Activated CD8-positive, alpha-beta memory T cell treated with anti-CD3 and anti-CD28 coated beads for 48 hours (primary cell): Measurements from ENCODE around the gene JAG2.

ENCODE experiments used
- DNase-seq, 3 experiments: peaks; one replicate each; pipeline ENCODE4 v3.0.0-alpha.2; 2020; ENCODE audit warnings: low read depth in 2 of 3, low spot score in 2 of 3

Gene JAG2

DNA sequence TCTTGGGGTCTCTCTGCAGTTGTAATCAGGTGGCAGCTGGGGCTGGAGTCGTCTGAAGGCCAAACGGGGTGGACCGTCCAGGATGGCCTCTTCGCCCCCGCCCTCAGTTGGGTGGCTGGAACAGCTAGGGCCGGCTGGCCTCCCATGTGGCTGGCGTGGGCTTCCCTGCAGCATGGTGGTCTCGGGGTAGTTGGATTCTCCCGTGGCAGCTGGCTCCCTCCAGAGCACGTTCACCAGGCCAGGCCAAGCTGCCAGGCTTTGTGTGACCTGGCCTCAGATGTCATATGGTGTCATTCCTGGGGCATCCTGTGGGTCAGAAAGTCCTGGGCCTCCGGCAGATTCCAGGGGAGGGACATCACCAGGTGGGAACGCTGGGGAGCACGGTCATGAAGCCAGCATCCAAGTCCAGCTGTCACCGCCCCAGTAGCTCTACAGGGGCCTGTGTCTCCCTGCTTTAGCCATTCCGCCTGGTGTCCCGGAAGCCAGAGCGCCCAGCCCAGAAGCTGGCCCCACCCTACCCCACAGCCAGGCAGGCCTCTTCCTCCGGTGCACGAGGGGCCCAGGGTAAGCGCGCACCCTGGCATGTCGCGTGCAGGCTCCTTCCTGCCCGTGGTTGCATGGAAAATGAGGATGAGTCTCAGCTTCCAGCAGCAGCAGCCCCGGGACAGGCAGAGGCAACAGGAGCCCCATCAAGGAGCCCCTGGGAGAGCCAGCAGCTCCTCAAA, 13.9 kb upstream of the JAG2 start:
- DNase-seq = no peak

GRCh38 chr14:105181549-105182295, 13.1 kb upstream of the JAG2 start:
- DNase-seq = no peak

- DNase-seq = peak in 2 of 3 experiments; percentile 66 to 76
Measured at GRCh38 chr14:105180592-105181548, 12.3 kb upstream of the JAG2 start, which contains the start of gene NUDT14. TSS of gene NUDT14 (minus strand) at chr14:105181312. CDS start at chr14:105181209, 103 bp downstream.

DNA sequence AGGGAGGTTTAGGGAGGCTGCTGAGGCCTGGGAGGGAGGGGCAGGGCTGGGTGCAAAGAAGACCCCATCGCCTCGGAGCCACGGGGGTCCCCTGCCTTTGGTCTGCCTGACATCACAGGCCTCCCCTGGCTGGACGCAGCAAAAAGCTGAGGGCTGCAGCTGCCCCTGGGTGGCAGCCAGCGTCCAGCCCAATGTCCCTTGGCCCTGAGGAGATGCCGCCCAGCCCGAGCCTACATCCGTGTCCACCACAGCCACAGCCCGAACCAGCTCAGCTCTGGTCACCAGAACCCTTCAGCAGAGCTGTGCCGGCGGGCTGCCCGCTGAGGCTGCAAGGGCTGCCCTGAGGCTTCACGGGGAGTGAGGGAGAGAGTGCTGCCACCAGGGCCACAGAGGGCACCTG, 10.6 kb upstream of the JAG2 start:
- no peak for DNase-seq

GRCh38 chr14:105178868-105179140, 10.2 kb upstream of the JAG2 start:
- no peak for DNase-seq

DNA sequence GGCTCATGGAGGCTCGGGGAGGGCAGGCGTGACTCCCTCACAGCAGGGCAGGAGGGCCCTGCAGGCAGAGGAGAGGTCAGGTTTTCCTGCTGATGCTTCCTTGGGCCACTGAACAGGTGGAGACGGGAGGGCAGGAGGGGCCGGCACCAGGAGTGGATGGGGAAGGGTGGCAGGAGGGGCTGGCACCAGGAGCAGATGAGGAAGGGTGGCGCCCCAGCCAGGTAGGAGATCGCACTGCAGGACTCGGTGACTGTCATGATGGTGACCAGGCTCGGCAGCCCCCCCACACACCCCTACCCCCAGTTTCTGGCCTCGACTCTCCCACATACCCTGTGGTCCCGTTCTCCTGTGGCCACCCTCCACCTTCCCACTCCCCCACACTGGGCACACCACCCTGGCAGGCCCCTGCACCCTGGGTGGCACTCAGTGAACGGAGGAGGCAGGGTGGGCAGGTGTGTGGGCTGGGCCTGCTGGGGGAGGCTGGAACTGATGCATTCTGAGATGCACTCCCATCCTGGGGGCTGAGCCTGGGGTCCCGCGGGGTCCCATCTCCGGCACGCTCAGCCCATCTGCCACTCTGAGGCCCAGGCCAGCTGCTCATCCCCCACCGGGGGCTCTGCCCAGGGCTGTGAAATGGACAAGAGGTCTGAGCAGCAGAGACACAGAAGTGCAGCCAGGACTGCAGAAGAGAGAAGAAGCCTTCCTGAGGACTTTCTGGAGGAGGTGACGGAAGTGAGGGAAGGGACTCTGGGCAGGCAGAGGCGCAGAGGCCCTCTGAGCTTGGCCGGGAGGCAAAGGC, 9.7 kb upstream of the JAG2 start:
- no peak for DNase-seq

DNA sequence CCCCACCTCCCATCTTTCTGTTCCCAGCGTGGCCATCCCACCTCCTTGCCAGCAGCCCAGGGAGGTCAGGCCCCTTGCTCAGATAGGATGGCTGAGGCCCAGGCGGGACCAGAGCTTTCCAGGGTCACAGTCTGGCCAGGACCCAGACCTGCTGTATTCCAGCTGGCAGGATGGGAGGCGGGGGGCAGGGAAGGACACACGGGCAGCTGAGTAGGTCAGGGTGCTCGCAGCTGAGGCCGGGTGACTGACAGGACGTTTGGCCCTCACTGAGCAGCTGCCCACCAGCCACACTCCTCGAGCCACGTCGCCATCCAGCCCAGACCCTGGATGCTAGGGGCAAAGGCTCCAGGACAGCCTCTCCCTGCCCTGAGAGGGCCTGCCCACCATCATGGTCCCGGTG, 8.5 kb upstream of the JAG2 start:
- no peak for DNase-seq

GRCh38 chr14:105176513-105176912, 7.9 kb upstream of the JAG2 start:
- DNase-seq = no peak

GRCh38 chr14:105173901-105174894, 5.6 kb upstream of the JAG2 start:
- DNase-seq = no peak

GRCh38 chr14:105173145-105173544, 4.6 kb upstream of the JAG2 start:
- no peak for DNase-seq

DNA sequence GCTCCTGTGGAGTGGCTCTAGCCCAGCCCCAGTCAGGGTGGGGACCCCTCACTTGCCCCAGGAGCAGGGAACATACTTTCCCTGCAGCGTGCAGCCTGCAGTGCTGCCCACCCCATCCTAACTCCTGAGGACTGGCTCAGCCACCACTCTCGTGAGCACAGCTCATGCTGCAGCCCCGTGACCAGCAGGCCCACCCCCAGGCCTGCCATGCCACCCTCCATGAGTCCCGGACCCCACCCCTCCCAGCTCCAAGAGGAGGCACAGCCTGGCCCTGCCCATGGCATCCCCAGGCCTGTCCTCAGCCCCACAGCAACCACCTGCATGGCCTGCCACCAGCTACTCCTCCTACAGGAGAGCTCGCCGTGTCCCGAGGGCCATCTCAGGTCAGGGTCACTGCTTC, 3.9 kb upstream of the JAG2 start:
- no peak for DNase-seq

GRCh38 chr14:105171004-105171673, 2.6 kb upstream of the JAG2 start:
- no peak for DNase-seq

DNA sequence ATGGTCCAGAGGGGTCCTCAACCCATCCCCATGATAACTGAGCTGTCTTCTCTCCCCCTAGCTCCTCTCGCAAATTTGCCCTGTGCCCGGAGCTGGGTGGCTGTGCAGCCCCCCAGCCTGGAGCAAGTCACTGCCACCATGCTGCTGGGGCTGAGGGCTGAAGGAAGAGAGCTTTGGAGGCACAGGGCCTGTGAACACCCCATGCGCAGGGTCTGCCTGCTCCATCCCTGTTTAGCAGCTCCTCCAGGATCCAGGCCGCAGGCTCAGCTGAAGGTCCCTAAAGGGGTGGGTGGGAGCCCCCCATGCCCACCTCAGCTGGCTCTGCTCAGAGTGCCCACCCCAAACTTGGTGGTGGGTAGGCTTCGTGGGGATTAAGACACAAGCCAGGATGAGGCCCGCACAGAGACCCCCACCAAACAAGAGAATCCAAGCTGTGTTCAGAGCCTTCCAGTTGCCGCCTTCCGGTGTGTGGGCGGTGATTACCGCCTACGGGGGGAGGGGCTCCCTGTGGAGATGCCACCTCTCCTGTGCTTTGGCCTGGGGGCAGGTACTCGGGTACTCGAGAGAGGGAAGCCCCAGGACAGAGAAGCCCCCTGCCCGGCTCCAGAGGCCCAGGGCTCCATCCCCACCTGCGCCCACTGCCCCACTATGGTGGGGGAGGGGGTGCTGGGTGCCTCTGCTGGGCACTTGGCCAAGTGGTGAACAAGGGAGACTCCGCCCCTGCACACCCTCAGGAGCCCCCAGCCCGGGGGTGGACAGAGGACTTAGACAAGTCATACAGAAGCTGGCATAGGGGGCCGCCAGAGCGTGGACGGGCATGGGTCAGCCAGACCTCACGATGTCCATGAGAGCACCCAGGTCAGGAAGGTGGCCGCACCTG, 1.4 kb upstream of the JAG2 start:
- no peak for DNase-seq

- DNase-seq = no peak
Measured at GRCh38 chr14:105168979-105169507, 467 bp upstream of the JAG2 start.

- no peak for DNase-seq
Measured at GRCh38 chr14:105168093-105168420, 519 bp downstream of the JAG2 start.

DNA sequence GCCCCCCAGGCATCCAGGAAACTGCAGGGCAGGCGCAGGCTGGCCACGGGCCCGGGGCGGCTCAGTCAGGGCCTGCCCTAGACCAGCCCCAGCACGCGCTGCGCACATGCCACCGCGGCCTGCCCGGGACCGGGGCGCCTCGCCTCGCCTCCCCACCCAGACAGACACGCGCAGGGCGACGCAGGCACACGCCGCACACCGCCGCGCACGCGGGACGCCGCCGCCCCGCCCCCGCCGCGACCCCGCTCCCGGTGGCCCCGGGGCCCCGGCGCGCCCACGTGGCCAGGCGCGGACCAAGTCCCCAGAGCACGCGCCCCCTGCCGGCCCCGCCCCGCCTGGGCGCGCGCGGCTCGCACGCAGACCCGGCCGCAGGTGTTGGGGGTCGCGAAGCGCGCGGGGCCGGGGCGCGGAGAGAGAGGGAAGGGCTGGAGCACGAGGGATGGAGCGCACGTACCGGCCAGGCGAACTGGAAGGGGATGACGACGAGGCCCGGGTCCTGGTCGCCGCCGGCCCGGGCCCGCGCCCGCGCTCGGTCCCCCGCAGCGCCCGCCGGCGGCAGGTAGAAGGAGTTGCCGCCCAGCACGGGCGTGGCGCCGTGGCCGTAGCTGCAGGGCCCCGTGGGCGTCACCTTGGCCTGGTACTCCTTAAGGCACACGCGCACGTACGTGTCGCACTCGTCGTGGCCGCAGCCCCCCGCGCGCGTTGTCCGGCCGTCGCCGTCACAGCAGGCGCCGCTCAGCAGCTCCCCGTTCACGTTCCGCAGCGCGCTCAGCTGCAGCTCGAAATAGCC, 1.1 kb downstream of the JAG2 start:
- DNase-seq = no peak

DNA sequence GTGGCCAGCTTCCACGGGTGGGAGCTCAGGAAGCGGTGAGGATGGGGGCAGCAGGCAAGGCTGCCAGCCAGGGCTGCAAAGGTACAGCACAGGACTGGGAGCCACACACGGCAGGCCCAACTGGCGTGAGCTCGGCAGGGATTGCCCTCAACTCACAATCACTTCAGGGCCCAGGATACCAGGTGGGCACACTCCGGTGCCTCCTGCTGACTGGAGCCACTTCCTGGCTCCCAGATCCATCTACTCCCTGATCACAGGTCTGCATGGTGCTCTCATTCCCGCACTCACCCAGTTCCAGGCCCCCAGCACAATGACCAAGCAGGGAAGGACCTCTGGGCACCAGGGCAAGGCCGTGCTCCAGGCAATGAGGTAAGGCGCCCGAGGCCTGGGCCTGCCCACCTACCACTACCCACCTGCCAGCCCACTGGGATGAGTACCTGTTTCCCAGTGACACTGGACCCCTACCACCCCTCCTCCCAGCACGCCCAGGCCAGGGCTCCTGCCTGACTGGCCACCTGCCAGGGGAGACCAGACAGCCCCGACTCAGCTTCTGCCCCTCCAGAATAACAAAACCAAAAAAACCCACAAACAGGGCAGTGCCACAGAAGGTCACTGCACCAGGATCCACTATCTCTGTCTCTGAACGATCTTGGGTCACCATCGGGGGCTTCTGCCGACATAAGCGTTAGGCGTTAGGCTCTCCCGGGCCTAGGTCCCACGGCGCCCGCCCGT, 1.8 kb downstream of the JAG2 start:
- DNase-seq = no peak
